OCI-LY3 (cell line): ENCODE data around the gene PROM2.

Experiments
- H2AFZ ChIP-seq: fragments of 200-600, 300-600 bp; shearing (Covaris generic); 2 replicates; pipeline ENCODE4 v1.6.0; 2014; ENCODE audit warnings: antibody characterized with exemption, low read depth, low read length
- H3K27ac ChIP-seq: fragments of 200-600, 300-600 bp; sonication (generic); 2 replicates; pipeline ENCODE4 v1.5.1; 2014; ENCODE audit warnings: mild to moderate bottlenecking, low read length, moderate library complexity, mixed read lengths
- H3K27me3 ChIP-seq: fragments of 200-600, 300-600 bp; sonication (generic); 2 replicates; pipeline ENCODE4 v1.6.1; 2014; ENCODE audit warnings: low read depth, low read length, mixed read lengths
- H3K36me3 ChIP-seq: fragments of 200-600, 300-600 bp; sonication (generic); replicated peaks from 2 replicates; pipeline ENCODE3; 2014; ENCODE audit warnings: low read depth, low read length, mixed read lengths
- H3K4me1 ChIP-seq: fragments of 300-600, 200-600 bp; sonication (generic); 2 replicates; pipeline ENCODE4 v1.6.1; 2014; ENCODE audit warnings: low read length, mixed read lengths
- H3K4me2 ChIP-seq: fragments of 200-600, 300-600 bp; sonication (generic); 2 replicates; pipeline ENCODE4 v1.6.1; 2014; ENCODE audit warnings: low read length, mixed read lengths
- H3K4me3 ChIP-seq: fragments of 300-600, 200-600 bp; sonication (generic); 2 replicates; pipeline ENCODE4 v1.5.1; 2014; ENCODE audit warnings: antibody characterized with exemption, mild to moderate bottlenecking, low read length, moderate library complexity
- H3K79me2 ChIP-seq: fragments of 300-600, 200-600 bp; shearing (Covaris generic); 2 replicates; pipeline ENCODE4 v1.6.1; 2014; ENCODE audit warnings: mild to moderate bottlenecking, low read length, mixed read lengths
- H3K9ac ChIP-seq: fragments of 300-600, 200-600 bp; shearing (Covaris generic); 2 replicates; pipeline ENCODE4 v1.6.0; 2014; ENCODE audit warnings: mild to moderate bottlenecking, low read length, moderate library complexity
- H3K9me3 ChIP-seq: fragments of 200-600, 300-600 bp; shearing (Covaris generic); 2 replicates; pipeline ENCODE4 v1.6.1; 2014; ENCODE audit warnings: low read length, mixed read lengths; ENCODE audit not compliant: insufficient read depth
- H4K20me1 ChIP-seq: fragments of 200-600, 300-600 bp; sonication (generic); 2 replicates; pipeline ENCODE4 v1.6.1; 2016; ENCODE audit warnings: low read length, mixed read lengths; ENCODE audit not compliant: insufficient read depth
- CTCF ChIP-seq: fragments of 200-600, 300-600 bp; sonication (generic); IDR thresholded peaks from 2 replicates; pipeline ENCODE4 v1.5.1; 2014; ENCODE audit warnings: antibody characterized with exemption, low read length, low read depth
- EZH2phosphoT487 ChIP-seq: fragments of 200-600 bp; shearing (Covaris generic); IDR thresholded peaks from 2 replicates; pipeline ENCODE4 v1.6.1; 2018; ENCODE audit warnings: antibody characterized with exemption, mixed run types, low read depth

PROM2 gene

GRCh38 chr2:95311815-95312542, 37.7 kb downstream of the PROM2 start:
- Histone ChIP-seq H3K27me3 (no peaks in the 10 kb centered on the region), H2AFZ (no peak overlapping the region), H3K79me2 (no peaks in the 10 kb centered on the region), H3K9me3 (no peaks in the 10 kb centered on the region), H3K4me3 (no peak overlapping the region), H3K4me2 (no peak overlapping the region), H3K9ac (no peak overlapping the region), H3K4me1 (no peaks in the 10 kb centered on the region), H3K36me3 (no peaks in the 10 kb centered on the region), H3K27ac (no peak overlapping the region), H4K20me1 (no peaks in the 10 kb centered on the region)
- TF ChIP-seq CTCF = no peak
- TF ChIP-seq EZH2phosphoT487 = no peak

GRCh38 chr2:95312543-95313201, 38.4 kb downstream of the PROM2 start:
- no peaks in the 10 kb centered on the region for H3K79me2 ChIP-seq
- H3K4me1 ChIP-seq = no peaks in the 10 kb centered on the region
- no peaks in the 10 kb centered on the region for H3K9me3 ChIP-seq
- H4K20me1 ChIP-seq = no peaks in the 10 kb centered on the region
- H3K4me2 ChIP-seq = no peak overlapping the region
- no peak overlapping the region for H3K4me3 ChIP-seq
- no peak for TF ChIP-seq EZH2phosphoT487
- no peak for TF ChIP-seq CTCF
- no peak overlapping the region for H3K27ac ChIP-seq
- H3K9ac ChIP-seq = no peak overlapping the region
- no peak overlapping the region for H2AFZ ChIP-seq
- no peaks in the 10 kb centered on the region for H3K27me3 ChIP-seq
- H3K36me3 ChIP-seq = no peaks in the 10 kb centered on the region

- no peaks in the 10 kb centered on the region for H4K20me1 ChIP-seq
- no peak overlapping the region for H3K9ac ChIP-seq
- no peak overlapping the region for H3K4me2 ChIP-seq
- no peaks in the 10 kb centered on the region for H3K79me2 ChIP-seq
- no peaks in the 10 kb centered on the region for H3K4me1 ChIP-seq
- no peaks in the 10 kb centered on the region for H3K27me3 ChIP-seq
- H3K27ac ChIP-seq = no peak overlapping the region
- TF ChIP-seq CTCF (no peak), EZH2phosphoT487 (no peak)
- H3K36me3 ChIP-seq = no peaks in the 10 kb centered on the region
- no peak overlapping the region for H2AFZ ChIP-seq
- H3K9me3 ChIP-seq = no peaks in the 10 kb centered on the region
- H3K4me3 ChIP-seq = no peak overlapping the region
These were observed 39.3 kb downstream of the PROM2 start for GRCh38 chr2:95313296-95314131.

GRCh38 chr2:95314598-95314963, 40.3 kb downstream of the PROM2 start:
- Histone ChIP-seq H2AFZ (no peak overlapping the region), H3K79me2 (no peaks in the 10 kb centered on the region), H3K9me3 (no peaks in the 10 kb centered on the region), H4K20me1 (no peaks in the 10 kb centered on the region), H3K36me3 (no peaks in the 10 kb centered on the region), H3K4me2 (no peak overlapping the region), H3K4me1 (no peaks in the 10 kb centered on the region), H3K9ac (no peak overlapping the region), H3K4me3 (no peak overlapping the region), H3K27me3 (no peaks in the 10 kb centered on the region), H3K27ac (no peak overlapping the region)
- TF ChIP-seq CTCF (no peak), EZH2phosphoT487 (no peak)
